Bronchus fibroblast of lung (primary cell): Measurements from ENCODE around the gene CCDC28B. TPM values are rescaled to one million over a fixed set of nuclear protein-coding genes. Genes with fewer than 3 reads are reported as not detected.

Experiments
- total RNA-seq: library from RNA; depleted of rRNA; stranded (reverse); fragments of >200 nt; gene quantifications from 2 replicates; pipeline ENCODE4 v1.2.3, GENCODE V29; 2015

Gene CCDC28B
- total RNA-seq = 16.0 and 16.8 TPM in 2 replicates

GRCh38 chr1:32200226-32201010 is at the start of gene CCDC28B:
TSS of gene CCDC28B (plus strand) at chr1:32200595. CDS start at chr1:32201936, 1,341 bp downstream.

DNA sequence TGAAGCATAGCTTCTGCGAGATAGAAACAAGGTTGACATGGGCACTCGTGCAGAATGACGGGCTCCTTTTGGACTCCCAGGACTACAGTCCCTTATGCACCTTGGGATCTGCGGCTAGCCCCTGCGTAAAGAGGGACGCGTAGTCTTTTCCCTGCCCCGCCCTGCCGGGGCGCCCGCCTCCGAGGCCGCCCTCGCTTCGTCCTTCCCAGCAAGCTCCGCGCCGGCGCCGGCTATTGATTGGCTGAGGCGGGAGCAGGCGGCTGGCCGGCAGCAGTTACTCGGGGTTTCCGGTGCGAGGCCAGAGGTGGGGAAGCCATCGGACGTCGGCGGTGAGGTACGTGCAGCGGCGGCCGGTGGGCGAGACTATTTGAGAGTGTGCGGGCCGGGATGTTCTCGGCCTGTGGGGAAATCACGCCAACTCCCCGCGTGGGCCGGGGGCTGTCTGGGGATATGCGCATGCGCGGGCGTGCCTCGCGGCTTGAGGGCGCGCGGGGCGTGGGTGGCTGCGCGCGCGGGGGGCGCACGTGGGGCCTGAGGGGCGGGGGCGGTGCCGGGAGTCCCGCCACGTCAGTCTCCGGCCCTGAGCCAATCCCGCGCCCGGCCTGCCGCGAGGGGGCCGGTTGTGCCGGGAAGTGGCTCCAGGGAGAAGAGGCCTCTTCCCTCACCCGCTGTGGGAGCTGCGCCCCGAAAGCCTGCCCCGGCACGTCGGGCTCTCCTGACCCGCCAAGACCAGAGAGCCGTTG is 20.8 kb upstream of the CCDC28B start, which contains the start of gene TXLNA:
TSS of gene TXLNA (plus strand) at position 233 of the 743 bp plus-strand sequence. CDS start 671 bp downstream, outside the sequence.

GRCh38 chr1:32205401-32206370 is 5.3 kb downstream of the CCDC28B start, which contains the start of gene IQCC:
TSS of gene IQCC (plus strand) at chr1:32205671. CDS start at chr1:32205682, 11 bp downstream.

DNA sequence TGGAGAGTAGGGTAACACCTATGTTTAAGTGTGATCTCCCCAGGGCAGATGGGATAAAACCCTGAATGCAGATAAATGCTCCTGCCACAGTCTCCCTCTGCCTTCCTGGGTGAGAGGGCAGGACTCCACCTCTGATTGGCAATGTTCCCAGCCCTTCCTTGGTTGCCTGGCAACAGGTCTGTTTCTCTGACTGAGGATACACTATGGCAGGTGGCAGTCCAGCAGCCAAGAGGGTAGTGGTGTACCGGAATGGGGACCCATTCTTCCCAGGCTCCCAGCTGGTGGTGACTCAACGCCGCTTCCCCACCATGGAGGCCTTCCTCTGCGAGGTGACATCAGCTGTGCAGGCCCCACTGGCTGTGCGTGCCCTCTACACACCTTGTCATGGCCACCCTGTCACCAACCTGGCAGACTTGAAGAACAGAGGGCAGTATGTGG is 8.5 kb downstream of the CCDC28B start, which contains the start of gene DCDC2B:
TSS of gene DCDC2B (plus strand) at position 199 of the 438 bp plus-strand sequence. CDS start at position 204, 5 bp downstream.

DNA sequence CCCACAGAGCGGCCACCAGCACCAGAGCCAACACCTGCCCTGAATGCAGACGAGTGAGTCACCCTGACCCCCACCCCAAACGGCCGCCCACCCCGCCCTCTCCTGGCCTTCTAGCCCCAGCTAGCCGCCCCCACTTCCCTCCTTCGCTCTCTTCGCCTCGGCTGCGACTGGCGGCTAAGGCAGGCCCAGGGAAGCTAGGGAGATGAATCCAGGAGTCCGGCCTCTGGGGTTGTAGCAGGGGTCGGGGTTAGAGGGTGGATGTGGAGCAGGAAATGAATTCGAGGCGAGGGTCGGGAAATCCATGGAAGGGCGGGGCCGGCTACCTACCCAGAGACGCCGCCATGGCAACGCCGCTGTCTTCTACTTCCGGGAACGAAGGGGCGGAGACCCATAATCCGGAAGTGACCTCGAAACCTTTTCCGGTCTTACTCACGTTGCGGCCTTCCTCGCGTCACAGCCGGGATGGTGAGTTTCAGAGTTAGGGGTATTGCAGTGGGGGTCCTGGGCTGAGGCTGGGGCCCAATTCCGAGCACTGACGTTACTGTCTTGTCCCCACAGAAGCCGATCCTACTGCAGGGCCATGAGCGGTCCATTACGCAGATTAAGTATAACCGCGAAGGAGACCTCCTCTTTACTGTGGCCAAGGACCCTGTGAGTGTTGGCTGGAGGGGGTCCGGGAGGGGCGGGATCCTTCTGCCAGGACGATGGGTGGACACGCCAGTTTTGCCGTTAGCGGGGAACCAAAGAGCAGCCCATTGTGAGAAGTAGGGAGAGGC is 21.8 kb downstream of the CCDC28B start, which contains the start of the genes EIF3I and TMEM234:
TSS of gene EIF3I (plus strand) at position 428 of the 776 bp plus-strand sequence. CDS start at position 463, 35 bp downstream.
TSS of gene TMEM234 (minus strand) at position 374 of the 776 bp plus-strand sequence. CDS start at position 343, 31 bp downstream.

GRCh38 chr1:32246888-32247273 is 46.5 kb downstream of the CCDC28B start, which contains the start of gene FAM167B:
TSS of gene FAM167B (plus strand) at chr1:32247222. CDS start at chr1:32247422, 200 bp downstream.

DNA sequence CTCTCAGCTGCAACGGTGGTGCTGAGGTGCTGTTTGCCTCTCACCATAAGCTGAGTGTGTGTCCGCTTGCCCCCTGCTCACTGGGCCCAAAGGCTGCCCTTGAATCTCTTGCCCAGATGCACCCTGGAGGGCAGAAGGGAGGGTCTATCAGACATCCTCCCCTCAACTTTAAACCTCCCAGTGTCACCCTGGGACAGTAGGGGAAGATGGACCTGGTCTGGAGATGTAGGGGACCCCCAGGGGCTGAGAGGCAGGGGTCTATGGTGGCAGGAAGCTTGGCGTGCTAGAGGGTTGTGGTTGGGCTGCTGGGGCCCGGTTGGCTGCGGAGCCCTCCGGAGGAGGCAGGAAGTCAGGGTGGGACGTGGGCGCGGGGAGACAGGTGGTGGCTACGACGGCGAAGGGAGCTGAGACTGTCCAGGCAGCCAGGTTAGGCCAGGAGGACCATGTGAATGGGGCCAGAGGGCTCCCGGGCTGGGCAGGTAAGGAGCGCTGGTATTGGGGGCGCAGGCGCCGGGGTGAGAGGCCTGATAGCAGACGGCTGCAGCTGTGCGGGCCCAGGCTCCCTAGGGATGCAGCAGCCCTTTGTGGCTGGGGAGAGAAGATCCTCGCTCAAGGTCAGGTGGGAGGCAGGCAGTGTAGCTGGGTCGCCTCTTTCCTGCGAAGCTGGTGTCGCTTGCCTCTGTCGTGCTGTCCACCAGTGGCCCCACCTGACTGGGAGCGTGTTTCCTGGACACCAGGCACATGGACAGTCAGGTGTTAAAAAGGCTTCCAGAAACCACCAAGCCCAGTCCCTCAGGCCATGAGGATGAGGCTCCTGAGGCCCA is 50.7 kb downstream of the CCDC28B start, which contains the start of gene LCK:
TSS of gene LCK (plus strand) at position 373 of the 824 bp plus-strand sequence. CDS start 23,065 bp downstream, outside the sequence.

Other genes with a start within 250 kb of the CCDC28B start
- 101 and 105 TPM in 2 replicates for gene KHDRBS1, start 186.7 kb upstream of the CCDC28B start, total RNA-seq
- gene TMEM39B, start 127.7 kb upstream of the CCDC28B start, total RNA-seq = 4.9 and 7.7 TPM in 2 replicates
- 30.6 and 33.8 TPM in 2 replicates for gene KPNA6, start 92.5 kb upstream of the CCDC28B start, total RNA-seq
- gene TXLNA, start 20.9 kb upstream of the CCDC28B start, total RNA-seq = 55.9 and 58.0 TPM in 2 replicates
- 2.9 and 3.3 TPM in 2 replicates for gene IQCC, start 5.1 kb downstream of the CCDC28B start, total RNA-seq
- gene DCDC2B, start 8.5 kb downstream of the CCDC28B start, total RNA-seq = not detected in 2 replicates
- 8.2 and 11.9 TPM in 2 replicates for gene TMEM234, start 21.8 kb downstream of the CCDC28B start, total RNA-seq
- gene EIF3I, start 21.8 kb downstream of the CCDC28B start, total RNA-seq = 370 and 402 TPM in 2 replicates
- gene FAM167B, start 46.6 kb downstream of the CCDC28B start, total RNA-seq = 0.30 and 0.50 TPM in 2 replicates
- not detected in 2 replicates for gene LCK, start 50.7 kb downstream of the CCDC28B start, total RNA-seq
- 53.1 and 56.5 TPM in 2 replicates for gene HDAC1, start 91.5 kb downstream of the CCDC28B start, total RNA-seq
- 94.5 and 103 TPM in 2 replicates for gene MARCKSL1, start 135.6 kb downstream of the CCDC28B start, total RNA-seq
- 1.0 and 1.9 TPM in 2 replicates for gene FAM229A, start 161.9 kb downstream of the CCDC28B start, total RNA-seq
- gene TSSK3, start 161.9 kb downstream of the CCDC28B start, total RNA-seq = under 0.01 TPM in 1 of 2 replicates, not detected in the other
- gene BSDC1, start 193.8 kb downstream of the CCDC28B start, total RNA-seq = 45.6 and 53.1 TPM in 2 replicates